Activated naive CD4-positive, alpha-beta T cell treated with anti-CD3 and anti-CD28 coated beads, Interleukin-2, amount 10 ng/mL, durations not matched to agents 7 days and 5 days (primary cell): ENCODE results near the gene ZNF296.

Experiments
- CTCF ChIA-PET: fragments of 350-600 bp; sonication (Branson Sonifier 250); formaldehyde crosslinking; loops from one replicate; lab custom pipeline; 2021; ENCODE audit warnings: antibody characterized with exemption; lab: Charles Lee
- DNase-seq: peaks from one replicate; pipeline ENCODE4 v3.0.0-alpha.2; 2020
- H3K27ac Mint-ChIP-seq: one replicate; pipeline ENCODE4 v1.8.0; 2021; ENCODE audit warnings: mild to moderate bottlenecking, moderate library complexity, mixed read lengths
- H3K27me3 Mint-ChIP-seq: one replicate; pipeline ENCODE4 v1.8.0; 2021; ENCODE audit warnings: mild to moderate bottlenecking, mixed read lengths
- H3K36me3 Mint-ChIP-seq: one replicate; pipeline ENCODE4 v1.8.0; 2021; ENCODE audit warnings: mixed read lengths
- H3K4me1 Mint-ChIP-seq: one replicate; pipeline ENCODE4 v1.8.0; 2021; ENCODE audit warnings: mixed read lengths
- H3K4me3 Mint-ChIP-seq: one replicate; pipeline ENCODE4 v1.8.0; 2021; ENCODE audit warnings: mild to moderate bottlenecking, moderate library complexity, mixed read lengths
- H3K9me3 Mint-ChIP-seq: one replicate; pipeline ENCODE4 v1.8.0; 2021; ENCODE audit warnings: mixed read lengths

Gene ZNF296

GRCh38 chr19:45025264-45025663 lies 51.0 kb downstream of the ZNF296 start:
- no peaks in the 10 kb centered on the region for H3K9me3 Mint-ChIP-seq
- H3K4me3 Mint-ChIP-seq: no peak overlapping the region
- CTCF ChIA-PET: no interaction called here
- H3K27ac Mint-ChIP-seq: no peak overlapping the region
- H3K27me3 Mint-ChIP-seq: no peaks in the 10 kb centered on the region
- H3K4me1 Mint-ChIP-seq: no peaks in the 10 kb centered on the region
- no peak for DNase-seq
- peaks cover 18% of the 10 kb centered on the region for H3K36me3 Mint-ChIP-seq

DNA sequence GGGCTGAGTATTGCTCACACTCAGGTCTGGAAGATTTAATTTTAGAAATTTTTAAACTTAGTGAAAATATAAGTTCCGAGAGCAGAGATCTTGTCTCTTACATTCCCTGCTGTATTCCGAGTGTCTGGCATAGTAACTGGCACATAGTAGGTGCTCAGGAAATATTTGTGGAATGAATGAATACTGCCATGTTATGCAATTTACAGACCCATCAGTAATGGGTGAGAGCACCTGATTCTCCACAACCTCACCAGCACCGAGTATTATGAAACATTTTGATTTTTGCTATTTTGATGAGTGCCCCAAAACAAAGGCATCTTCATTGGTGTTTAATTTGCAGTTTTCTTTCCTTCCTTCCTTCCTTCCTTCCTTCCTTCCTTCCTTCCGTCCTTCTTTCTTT lies 53.2 kb downstream of the ZNF296 start:
- Mint-ChIP-seq H3K27ac (peak overlapping the region; percentile 62), H3K36me3 (peaks cover 13% of the 10 kb centered on the region), H3K27me3 (no peaks in the 10 kb centered on the region), H3K9me3 (no peaks in the 10 kb centered on the region), H3K4me1 (no peaks in the 10 kb centered on the region), H3K4me3 (no peak overlapping the region)
- CTCF ChIA-PET: interaction anchor here (1.3 kb wide), 1 partner anchor 42 kb away, joined by 3 read pairs; no protein-coding TSS in a partner anchor
- DNase-seq: no peak

DNA sequence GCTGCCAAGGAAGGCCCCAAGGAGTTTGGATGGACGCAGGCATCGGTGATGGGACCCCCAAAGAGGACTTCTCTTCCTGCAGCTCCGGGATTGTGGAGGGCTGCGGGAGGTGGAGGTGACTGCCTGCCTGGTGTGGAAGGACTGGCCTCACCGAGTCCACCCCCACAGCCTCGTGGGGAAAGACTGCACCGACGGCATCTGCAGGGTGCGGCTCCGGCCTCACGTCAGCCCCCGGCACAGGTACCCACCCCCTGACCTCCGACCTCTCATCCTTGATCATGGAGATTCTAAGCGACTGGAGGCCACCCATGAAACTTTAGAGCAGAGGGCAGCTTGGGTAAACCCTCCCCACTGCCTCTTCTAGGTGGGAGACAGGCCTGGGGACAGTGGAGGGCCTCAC lies 54.3 kb downstream of the ZNF296 start:
- no peaks in the 10 kb centered on the region for H3K27me3 Mint-ChIP-seq
- H3K4me1 Mint-ChIP-seq: no peaks in the 10 kb centered on the region
- no peaks in the 10 kb centered on the region for H3K9me3 Mint-ChIP-seq
- no peak overlapping the region for H3K27ac Mint-ChIP-seq
- no peak overlapping the region for H3K4me3 Mint-ChIP-seq
- peaks cover 11% of the 10 kb centered on the region for H3K36me3 Mint-ChIP-seq
- CTCF ChIA-PET: interaction anchor here (1.3 kb wide), 1 partner anchor 44 kb away, joined by 3 read pairs; no protein-coding TSS in a partner anchor
- DNase-seq: no peak
